GM18526 (cell line): ENCODE measurements around the gene GYS1.
A peak's percentile ranks its signal among the peaks of the same experiment; 100 is the strongest.
"Not testable (repeated sequence)": the region's sequence is repeated elsewhere in the genome, so short reads cannot be mapped to it uniquely, and the experiment has no call there.

ENCODE experiments used
- POLR2A ChIP-seq: IDR thresholded peaks from 3 replicates; pipeline ENCODE4 v1.6.1; 2011; ENCODE audit not compliant: insufficient read length; ENCODE audit errors: extremely low read depth

The GYS1 gene

DNA sequence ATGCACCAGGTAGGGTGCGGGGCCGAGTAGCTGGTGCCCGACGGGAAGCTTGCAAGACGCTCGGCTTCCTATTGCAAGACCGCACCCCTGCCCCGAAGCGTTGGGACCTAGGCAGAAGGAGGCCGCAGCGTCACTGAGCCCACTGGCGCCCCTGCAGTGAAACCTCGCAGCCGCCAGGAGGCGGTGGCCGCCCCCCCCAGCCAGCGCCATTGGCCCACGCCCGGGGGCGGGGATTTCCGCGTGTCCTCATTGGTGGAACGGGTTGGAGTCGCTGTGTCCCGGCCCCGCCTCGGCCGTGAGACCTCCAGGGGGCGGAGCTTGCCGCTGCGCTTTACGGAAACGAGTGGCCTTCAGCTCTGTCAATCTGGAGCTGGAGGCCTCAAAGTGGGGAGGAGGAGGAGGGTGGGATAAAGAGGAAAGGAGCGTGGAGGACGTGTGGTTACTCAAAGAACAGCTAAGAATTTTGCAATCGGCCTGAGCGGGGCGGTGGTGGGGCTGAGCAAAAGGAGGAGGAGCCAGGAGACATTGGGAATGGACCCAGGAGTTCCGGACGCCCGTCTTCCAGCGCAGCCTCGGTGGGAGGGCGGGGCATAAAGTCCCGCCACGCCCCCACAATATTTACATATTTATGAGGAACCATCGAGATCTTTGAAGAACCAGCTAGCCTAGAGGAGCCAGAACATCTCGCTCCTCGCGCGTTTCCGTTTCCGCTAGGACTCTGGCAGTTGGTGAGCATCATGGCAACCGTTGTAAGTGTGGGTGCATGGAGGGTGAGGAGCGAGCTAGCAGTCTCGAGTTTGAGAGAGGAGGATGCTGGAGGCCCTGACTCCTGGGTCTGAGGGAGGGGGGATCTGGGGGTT is at the start of gene GYS1, which contains the start of gene RUVBL2:
Gene GYS1, minus strand, starts transcription at position 135 of the 860 bp plus-strand sequence. CDS start 197 bp downstream, outside the sequence.
Gene RUVBL2, plus strand, starts transcription at position 713 of the 860 bp plus-strand sequence. Its CDS starts 25 bp downstream, at position 738.
- TF ChIP-seq POLR2A: peak; percentile 89

DNA sequence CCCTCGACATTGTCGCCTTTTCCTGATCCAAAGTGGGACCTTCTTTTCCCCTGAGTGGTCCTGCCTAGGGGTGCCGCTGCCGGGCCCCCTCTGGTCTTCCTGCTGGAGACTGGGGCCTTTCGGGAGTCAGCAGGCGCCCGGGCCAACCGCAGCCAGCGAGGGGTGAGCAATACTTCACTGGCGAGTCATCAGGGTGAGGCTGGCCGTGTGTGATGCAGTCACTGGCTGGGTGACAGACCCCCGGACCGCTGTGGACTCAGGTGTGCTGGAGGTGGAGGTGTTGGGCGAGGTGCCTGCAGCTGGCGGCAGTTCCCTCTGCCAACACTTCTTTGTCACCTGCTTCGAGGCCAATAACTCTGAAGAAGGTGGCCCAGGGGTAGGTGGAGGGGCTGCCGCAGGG is 49.1 kb upstream of the GYS1 start:
- TF ChIP-seq POLR2A: no peak

DNA sequence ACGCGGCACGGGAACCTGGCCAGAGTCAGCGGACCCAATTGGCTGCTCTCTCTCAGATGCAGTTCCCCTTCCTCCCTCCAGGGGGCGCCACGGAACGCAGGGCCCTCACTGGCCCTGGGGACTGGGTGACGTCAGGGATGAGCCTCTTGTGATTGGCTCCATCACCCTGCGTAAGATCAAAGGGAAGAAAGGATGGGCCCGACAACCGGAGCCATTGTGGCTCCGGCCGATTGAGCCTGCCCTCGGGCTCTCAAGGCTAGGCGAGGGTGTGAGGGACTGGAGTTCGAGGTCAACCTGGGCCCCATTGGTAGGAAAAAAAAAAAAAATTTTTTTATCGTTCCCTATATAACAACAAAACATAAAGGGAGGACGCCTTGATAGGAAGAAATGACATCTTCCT is 43.7 kb upstream of the GYS1 start, which contains the start of gene CGB1:
Gene CGB1, minus strand, starts transcription at position 81 of the 400 bp plus-strand sequence. CDS start 184 bp downstream, outside the sequence.
- TF ChIP-seq POLR2A: not testable (repeated sequence)

DNA sequence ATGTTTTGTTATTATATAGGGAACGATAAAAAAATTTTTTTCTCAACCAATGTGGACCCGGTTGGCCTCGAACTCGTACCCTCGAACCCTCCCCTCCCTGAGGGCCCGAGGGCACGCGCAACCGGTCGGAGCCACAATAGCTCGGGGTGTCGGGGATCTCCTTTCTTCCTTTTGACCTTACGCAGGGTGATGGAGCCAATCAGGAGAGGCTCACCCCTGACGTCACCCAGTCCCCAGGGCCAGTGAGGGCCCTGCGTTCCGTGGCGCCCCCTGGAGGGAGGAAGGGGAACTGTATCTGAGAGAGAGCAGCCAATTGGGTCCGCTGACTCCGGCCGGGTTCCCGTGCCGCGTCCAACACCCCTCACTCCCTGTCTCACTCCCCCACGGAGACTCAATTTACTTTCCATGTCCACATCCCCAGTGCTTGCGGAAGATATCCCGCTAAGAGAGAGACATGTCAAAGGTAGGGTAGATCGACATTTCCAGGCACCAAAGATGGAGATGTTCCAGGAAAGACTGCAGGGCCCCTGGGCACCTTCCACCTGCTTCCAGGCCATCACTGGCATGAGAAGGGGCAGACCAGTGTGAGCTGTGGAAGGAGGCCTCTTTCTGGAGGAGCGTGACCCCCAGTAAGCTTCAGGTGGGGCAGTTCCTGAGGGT is 38.7 kb upstream of the GYS1 start, which contains the start of gene CGB2:
Gene CGB2, plus strand, starts transcription at position 249 of the 660 bp plus-strand sequence. Its CDS starts 206 bp downstream, at position 455.
- TF ChIP-seq POLR2A: not testable (repeated sequence)

DNA sequence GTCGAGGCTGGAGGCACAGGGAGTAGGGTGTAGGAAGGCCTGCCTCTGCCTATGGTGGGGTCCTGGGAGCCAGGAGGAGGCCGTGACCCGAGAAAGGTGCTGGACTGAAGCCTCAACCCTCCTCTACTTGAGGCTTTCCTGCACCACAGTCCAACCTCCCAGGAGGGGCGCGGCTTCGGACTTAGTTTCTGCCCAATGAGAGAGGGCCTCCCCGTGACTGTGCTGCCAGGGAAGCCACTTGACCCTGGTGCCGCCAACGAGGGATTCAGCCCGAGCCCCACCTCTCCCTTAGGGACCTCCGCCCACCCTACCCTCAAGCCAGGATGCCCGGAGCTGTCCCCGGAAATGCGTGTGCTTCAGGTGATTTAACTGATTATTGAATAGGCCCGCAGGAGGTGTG is 31.1 kb upstream of the GYS1 start, which contains the start of gene CGB3:
Gene CGB3, minus strand, starts transcription at position 101 of the 400 bp plus-strand sequence. CDS start 362 bp downstream, outside the sequence.
- TF ChIP-seq POLR2A: not testable (repeated sequence)

DNA sequence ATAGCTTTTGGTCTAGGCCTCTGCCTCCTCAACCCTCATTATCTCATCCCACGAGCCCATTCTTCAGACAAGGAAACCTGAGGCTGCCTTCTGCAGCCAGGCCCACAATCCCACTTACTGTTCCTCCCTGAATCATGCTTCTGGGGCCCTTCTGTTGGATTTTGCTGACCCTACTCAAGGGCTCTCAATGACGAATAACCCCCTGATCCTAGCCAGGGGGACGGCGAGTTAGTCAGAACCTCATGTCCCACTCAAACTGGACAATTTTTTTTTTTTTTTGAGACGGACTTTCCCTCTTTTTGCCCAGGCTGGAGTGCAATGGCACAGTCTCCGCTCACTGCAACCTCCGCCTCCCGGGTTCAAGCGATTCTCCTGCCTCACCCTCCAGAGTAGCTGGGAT is 29.0 kb upstream of the GYS1 start:
- TF ChIP-seq POLR2A: no peak

DNA sequence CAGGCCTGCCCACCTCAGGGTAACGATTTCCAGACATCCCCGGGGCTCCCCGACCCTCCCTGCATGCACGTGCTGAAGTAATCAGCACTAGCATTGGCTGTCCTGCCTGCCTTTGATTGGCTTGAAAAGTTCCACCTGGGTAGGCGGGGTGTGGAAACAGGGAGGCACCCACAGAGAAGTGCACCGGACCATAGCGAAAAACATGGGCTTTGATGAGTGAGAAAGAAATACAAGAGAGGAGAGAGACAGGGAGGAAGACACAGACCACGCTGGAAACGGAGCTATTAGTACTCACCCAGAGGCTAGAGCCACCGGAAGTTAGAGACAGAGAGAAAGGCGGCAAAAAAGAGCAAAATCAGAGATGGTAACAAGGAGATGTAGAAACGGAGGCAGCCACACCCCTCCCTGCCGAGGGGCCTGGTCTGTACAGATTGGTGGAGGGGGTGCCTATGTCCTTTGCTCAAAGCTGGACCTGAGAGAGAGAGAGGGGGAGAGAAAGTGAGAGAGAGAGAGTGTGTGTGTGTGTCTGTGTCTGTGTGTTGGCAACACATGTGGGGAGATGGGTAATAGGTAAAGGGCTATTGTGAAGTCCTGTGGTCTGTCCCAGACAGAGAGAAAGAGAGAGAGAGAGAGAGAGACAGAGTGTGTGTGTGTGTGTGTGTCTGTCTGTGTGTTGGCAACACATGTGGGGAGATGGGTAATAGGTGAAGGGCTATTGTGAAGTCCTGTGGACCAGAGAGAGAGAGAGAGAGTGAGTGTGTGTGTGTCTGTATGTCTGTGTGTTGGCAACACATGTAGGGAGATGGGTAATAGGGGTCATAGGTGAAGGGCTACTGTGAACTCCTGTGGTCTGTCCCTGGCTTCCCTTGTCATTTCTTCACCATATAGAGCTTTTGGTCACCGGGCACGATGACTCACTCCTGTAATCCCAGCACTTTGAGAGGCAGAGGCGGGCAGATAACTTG is 28.1 kb upstream of the GYS1 start:
- no peak for TF ChIP-seq POLR2A

DNA sequence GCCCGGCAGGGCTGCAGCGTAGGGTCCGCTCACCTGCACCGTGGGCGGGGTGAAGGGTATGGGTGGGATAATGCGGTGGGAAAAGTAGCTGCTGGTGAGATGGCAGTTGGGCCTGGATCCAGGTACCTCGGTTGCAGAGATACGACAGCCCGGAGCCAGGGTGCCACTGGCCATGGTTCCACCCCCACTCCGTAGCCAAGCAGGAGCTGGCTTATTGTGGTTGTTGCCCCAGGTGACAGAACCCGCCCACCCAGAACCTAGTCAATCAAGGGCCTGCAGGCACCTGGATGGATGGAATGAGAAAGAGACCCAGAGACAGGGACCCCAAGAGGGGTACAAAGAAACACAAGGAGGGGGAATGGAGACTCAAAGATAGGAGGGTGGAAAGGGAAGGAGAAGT is 27.2 kb upstream of the GYS1 start:
- TF ChIP-seq POLR2A: no peak

DNA sequence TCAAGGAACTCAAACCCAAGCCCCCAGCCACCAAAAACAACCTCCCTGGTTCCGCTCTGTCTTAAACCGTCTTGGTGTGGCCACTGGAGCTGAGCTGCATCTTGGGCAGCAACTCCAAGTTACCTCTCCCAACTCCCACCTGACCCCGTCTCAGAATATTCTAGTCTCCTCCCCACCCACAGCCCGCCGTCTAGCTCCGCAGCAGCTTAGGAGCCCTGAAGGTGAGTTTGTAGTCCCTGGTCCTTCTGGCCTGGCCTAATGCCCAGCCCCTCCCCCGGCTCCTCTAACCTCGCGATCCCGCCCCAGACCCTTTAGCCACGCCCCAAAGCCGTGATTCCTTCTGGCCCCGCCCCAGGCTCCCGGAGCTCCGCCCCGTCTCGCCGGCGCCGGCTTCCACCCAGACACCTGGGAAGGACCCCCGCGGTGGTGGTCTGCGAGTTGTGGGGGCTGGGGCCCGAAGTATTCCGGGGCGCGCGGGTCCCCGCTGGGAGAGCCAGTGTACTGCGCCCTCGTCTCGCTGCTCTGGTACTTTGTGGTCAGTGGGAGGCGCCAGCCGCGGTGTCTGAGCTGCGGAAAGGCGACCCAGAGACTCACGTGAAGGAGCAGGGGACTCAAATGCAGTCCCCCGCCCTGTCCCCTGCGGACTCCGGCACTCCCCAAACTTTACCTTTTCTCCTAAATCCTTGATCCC is 26.3 kb upstream of the GYS1 start:
- no peak for TF ChIP-seq POLR2A

DNA sequence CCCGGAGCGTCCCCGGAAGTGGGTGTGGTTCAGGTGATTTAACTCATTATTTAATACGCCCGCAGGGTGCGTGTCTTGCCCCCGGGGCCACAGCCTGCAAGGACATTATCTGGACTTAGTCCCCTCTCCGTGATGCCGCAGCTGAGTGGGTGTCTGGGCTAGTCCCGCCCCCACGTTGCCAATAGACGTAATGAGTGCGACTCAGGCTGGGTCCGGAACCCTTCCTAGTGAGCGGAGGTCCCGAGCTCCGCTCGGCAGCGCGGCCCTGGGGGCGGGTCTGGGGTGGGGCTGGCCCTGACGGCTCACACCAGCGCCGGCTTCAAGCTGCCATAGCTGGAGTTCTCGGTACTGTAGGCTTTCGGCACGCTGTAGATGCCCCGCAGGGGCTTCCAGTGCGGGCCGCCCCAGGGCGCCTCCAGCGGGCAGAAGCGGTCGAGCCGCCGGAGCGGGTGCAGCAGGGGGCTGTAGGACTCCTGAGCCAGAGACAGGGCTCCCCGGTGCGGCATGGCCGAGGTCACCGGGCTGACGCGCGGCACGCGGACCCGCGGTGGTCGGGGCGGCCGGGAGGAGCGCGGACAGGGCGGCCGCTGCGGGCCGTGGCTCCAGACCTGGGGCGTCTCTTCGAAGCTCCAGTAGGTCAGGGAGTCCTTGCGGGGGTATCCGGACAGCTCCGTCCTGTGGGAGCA is 24.7 kb upstream of the GYS1 start:
- no peak for TF ChIP-seq POLR2A

DNA sequence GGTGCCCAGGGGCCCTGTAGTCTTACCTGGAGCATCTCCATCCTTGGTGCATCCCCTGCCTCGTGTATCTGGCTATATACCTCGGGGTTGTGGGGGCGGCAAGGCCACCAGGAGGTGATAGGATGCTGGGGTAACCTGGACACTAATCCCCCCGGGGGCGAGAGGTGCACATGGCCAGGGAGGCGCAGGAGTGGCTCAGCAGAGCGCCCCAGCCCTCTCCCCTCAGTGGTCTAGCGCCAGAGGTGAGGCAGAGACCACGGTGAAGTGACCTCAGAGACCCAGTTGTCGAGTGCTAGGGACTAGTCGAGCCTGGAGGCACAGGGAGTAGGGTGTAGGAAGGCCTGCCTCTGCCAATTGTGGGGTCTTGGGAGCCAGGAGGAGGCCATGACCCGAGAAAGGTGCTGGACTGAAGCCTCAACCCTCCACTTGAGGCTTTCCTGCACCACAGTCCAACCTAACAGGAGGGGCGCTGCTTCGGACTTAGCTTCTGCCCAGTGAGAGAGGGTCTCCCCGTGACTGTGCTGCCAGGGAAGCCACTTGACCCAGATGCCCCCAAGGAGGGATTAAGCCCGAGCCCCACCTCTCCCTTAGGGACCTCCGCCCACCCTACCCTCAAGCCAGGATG is 24.0 kb upstream of the GYS1 start, which contains the start of gene LHB:
Gene LHB, minus strand, starts transcription at position 51 of the 625 bp plus-strand sequence. Its CDS starts 10 bp downstream, at position 41.
- no peak for TF ChIP-seq POLR2A

DNA sequence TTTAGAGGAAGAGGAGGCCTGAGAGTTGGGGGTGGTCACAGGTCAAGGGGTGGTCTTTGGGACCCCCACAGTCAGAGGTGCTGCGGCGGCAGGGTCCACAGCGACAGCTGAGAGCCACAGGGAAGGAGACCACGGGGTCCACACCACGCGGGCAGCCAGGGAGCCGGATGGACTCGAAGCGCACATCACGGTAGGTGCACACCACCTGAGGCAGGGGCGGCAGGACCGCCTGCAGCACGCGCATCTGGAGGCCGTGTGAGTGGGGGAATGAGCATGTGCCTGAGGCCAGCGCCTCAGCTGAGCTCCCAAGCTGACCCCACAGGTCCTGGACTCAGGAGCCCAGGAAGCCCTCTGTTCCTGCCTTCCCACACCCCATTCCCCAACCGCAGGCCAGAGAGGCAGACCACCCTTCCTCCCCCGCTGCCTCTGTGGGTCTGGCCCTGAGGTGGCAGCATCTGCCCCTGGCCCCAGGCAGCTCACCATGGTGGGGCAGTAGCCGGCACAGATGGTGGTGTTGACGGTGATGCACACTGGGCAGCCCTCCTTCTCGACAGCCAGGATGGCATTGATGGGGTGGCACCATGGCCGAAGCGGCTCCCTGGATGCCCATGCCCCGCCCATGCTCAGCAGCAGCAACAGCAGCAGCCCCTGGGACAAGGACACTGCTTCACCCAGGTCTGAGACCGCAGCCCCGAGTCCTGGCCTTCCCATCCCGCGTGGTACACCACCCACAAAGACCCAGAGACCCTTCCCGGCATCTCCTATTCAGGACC is 23.1 kb upstream of the GYS1 start:
- TF ChIP-seq POLR2A: no peak
